HUES6 (cell line): Measurements from ENCODE around the gene KLHL29.

Experiments used
- H3K27ac ChIP-seq: 2 replicates; pipeline ENCODE4 v1.7.0; 2013; ENCODE audit warnings: low read depth, mild to moderate bottlenecking, low read length, inconsistent platforms
- H3K27me3 ChIP-seq: 2 replicates; pipeline ENCODE4 v1.6.1; 2013; ENCODE audit warnings: low read length; ENCODE audit not compliant: control insufficient read depth, insufficient read depth
- H3K36me3 ChIP-seq: 2 replicates; pipeline ENCODE4 v1.6.1; 2013; ENCODE audit warnings: low read length; ENCODE audit not compliant: control insufficient read depth, insufficient read depth
- H3K4me1 ChIP-seq: 2 replicates; pipeline ENCODE4 v1.6.1; 2013; ENCODE audit warnings: low read length; ENCODE audit not compliant: control insufficient read depth, insufficient read depth
- H3K4me3 ChIP-seq: 2 replicates; pipeline ENCODE4 v1.5.1; 2013; ENCODE audit warnings: low read depth, low read length
- H3K9ac ChIP-seq: one replicate; pipeline ENCODE4 v1.6.1; 2013; ENCODE audit warnings: mild to moderate bottlenecking, low read length
- H3K9me3 ChIP-seq: 2 replicates; pipeline ENCODE4 v1.6.1; 2013; ENCODE audit warnings: low read depth, low read length; ENCODE audit not compliant: control insufficient read depth, insufficient read depth

The KLHL29 gene

DNA sequence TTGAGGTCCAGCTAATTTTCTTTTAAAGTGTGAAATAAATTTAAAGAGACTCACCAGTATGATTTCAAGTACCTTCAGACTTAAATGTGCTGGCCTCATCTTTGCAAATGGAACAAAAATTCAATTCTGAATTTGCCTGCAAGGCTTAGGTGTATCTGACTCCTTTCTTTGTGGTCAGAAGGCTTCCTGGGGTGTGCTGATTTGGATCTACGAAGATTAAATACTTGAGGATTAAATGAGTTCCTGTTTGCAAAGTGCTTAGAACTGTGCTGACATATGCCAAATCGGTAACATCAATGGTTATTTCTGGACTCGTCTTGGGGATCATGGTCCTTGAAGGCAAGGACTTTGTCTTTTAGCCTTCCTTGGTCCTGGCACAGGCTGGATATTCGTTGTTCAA, 9.7 kb downstream of the KLHL29 start:
- Histone ChIP-seq H3K27me3 (peaks cover 6% of the 10 kb centered on the region; the same call in 1 of the 2 replicates), H3K36me3 (no peaks in the 10 kb centered on the region), H3K4me1 (0 out of 2 replicates have a peak, but pooled peaks cover 5% of the 10 kb centered on the region), H3K9ac (no peak overlapping the region), H3K27ac (no peak overlapping the region), H3K4me3 (no peak overlapping the region), H3K9me3 (no peaks in the 10 kb centered on the region)

DNA sequence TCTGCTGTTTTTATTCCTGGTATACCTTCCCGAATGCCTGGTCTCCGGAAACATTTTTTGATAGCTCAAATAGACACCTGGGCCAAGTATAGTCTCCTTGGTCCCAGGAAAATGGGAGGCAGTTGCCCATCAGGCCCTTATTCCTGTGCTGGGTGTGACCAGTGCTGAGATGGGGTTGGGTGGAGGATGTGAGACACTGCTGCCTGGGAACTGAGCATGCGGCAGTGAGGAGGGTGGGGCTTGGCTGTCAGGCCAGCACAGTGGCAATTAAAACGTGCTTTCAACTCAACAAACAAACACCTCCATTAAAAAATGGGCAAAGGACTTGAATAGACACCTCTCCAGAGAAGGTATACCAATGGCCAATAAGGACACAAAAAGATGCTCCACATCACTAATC, 12.5 kb downstream of the KLHL29 start:
- H3K4me1 ChIP-seq = 0 out of 2 replicates have a peak, but pooled peaks cover 5% of the 10 kb centered on the region
- no peaks in the 10 kb centered on the region for H3K9me3 ChIP-seq
- no peak overlapping the region for H3K4me3 ChIP-seq
- H3K27me3 ChIP-seq = no peaks in the 10 kb centered on the region
- H3K9ac ChIP-seq = no peak overlapping the region
- H3K36me3 ChIP-seq = no peaks in the 10 kb centered on the region
- no peak overlapping the region for H3K27ac ChIP-seq

DNA sequence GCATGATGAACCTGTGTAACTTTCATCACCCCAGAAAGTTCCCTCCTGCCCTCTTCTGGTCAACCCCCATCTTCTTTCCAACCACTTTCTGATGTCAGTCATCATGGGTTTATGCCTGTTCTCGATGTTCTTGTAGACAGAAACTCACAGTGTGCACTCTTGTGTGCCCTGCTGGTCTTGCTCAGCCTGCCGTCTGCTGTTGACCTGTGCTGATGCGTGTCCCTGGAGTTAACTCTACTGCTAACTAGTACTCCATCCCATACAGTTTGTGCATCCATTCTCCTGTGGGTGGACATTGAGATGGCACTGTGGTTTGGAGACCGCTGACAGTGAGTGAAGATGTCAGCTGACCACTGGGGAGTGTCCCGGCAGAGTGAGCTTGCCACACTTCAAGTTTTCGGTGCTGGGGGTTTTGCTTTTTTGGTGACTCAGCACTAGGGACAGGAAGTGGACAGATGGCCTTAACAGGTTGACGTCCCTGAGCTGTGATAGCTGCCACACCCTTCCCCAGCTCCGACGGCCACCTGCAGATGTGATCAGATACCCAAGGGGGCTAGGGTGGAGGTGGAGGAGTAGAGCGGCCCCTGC, 14.8 kb downstream of the KLHL29 start:
- H3K36me3 ChIP-seq = no peaks in the 10 kb centered on the region
- no peak overlapping the region for H3K9ac ChIP-seq
- peaks cover 16% of the 10 kb centered on the region for H3K4me1 ChIP-seq
- no peaks in the 10 kb centered on the region for H3K27me3 ChIP-seq
- H3K27ac ChIP-seq = no peak overlapping the region
- H3K9me3 ChIP-seq = no peaks in the 10 kb centered on the region
- no peak overlapping the region for H3K4me3 ChIP-seq

DNA sequence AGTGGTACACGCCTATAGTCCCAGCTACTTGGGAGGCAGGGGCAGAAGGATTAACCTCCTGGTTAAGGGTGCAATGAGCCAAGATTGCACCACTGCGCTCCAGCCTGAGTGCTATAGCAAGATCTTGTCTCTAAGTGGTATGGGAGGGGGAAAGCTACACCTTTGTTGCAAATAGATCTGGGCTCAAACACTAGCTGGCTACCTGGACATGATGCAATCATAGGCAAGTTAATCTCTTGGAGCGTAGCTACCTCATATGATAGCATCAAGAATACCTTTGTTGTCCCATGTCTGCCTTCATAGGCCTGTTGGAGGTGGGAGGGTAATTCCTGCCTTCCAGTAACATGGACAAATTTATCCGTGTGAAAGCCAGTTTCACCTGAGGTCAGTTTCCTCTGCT, 15.7 kb downstream of the KLHL29 start:
- Histone ChIP-seq H3K9me3 (no peaks in the 10 kb centered on the region), H3K4me1 (peaks cover 19% of the 10 kb centered on the region), H3K27ac (no peak overlapping the region), H3K27me3 (no peaks in the 10 kb centered on the region), H3K4me3 (no peak overlapping the region), H3K36me3 (no peaks in the 10 kb centered on the region), H3K9ac (no peak overlapping the region)

DNA sequence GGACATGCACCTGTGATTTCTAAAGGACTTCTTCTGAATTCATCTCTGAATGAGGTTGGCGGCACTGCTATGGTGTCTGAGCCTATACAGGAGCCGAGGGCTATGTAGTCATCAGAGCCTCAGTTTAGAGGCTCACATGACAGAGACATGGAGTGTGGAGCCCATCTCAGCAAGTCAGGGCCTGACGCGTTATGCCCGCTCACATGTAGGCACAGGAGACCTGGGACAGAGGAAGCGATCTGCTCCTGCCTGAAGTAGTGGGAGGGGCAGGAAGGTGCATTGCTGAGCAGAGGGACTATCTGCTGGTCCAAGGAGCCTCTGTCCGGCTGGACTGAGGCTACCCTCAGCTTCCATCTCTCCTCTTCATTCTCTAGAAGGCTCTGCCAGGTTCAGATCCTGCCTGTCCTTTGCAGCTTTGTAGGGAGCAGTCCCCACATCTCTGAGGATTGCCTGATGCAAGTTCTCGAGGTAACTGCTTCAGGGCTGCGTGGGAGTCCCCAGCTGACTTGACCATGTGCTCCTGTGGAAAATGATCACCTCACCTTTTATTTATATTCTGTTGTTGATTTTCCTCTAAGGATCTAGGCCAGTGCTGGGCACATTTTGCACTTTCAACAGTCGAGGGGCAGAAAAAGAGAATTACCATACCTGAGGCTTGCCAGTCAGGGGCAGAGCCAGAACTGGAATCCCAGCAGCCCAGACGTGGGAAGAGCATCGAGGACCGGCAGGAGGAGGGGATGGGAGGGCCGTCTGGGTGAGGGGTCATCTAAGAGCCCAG, 16.6 kb downstream of the KLHL29 start:
- Histone ChIP-seq H3K4me3 (no peak overlapping the region), H3K27me3 (no peaks in the 10 kb centered on the region), H3K4me1 (peaks cover 19% of the 10 kb centered on the region), H3K27ac (no peak overlapping the region), H3K9me3 (no peaks in the 10 kb centered on the region), H3K9ac (no peak overlapping the region), H3K36me3 (no peaks in the 10 kb centered on the region)

DNA sequence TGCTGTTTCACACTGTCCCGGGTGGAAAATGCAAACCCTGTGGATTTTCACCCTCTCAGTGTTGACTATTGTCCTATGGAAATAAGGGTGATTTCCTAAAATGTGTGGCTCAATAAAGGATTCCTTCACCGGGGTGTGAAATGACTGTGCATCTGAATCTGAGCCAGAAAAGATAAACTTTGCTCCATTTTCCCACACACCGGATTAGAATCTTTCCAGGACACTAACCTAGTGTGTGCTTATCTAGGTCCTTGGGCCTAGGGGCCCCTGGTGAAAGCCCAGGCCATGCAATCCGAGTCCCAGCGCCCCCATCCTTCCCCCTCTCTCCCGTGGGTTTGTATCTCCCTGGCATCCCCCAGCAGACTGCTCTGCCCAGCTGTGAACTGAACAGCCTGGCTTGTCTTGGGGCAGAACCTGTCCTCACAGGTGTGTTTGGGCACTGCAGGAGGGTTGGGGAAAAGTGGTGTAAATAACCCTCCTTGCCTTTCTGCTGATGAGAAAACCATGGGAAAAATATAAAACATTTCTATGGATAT, 17.3 kb downstream of the KLHL29 start:
- Histone ChIP-seq H3K9me3 (no peaks in the 10 kb centered on the region), H3K36me3 (no peaks in the 10 kb centered on the region), H3K9ac (no peak overlapping the region), H3K4me3 (no peak overlapping the region), H3K27ac (no peak overlapping the region), H3K4me1 (peaks cover 14% of the 10 kb centered on the region), H3K27me3 (no peaks in the 10 kb centered on the region)

DNA sequence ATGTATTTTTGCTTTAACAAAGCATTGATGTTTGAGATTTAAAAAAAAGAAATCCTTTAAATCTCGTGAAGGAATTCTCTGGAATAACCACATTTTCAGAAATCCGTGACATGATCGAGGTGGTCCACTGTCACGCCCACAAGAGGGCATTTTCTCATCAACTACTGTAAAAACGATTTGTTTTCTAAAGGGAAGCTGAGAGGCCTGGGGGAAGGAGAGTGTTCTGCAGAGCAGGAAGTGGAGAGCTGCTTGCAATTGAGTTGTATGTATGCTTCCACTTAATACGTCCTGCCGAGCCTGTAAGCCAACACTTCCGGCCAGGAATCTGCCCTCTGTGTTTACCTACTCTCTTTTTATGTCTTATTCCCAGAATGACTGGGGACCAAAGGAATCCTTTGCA, 19.4 kb downstream of the KLHL29 start:
- peaks cover 14% of the 10 kb centered on the region for H3K4me1 ChIP-seq
- H3K27me3 ChIP-seq = no peaks in the 10 kb centered on the region
- H3K36me3 ChIP-seq = no peaks in the 10 kb centered on the region
- no peaks in the 10 kb centered on the region for H3K9me3 ChIP-seq
- H3K4me3 ChIP-seq = no peak overlapping the region
- no peak overlapping the region for H3K9ac ChIP-seq
- no peak overlapping the region for H3K27ac ChIP-seq

DNA sequence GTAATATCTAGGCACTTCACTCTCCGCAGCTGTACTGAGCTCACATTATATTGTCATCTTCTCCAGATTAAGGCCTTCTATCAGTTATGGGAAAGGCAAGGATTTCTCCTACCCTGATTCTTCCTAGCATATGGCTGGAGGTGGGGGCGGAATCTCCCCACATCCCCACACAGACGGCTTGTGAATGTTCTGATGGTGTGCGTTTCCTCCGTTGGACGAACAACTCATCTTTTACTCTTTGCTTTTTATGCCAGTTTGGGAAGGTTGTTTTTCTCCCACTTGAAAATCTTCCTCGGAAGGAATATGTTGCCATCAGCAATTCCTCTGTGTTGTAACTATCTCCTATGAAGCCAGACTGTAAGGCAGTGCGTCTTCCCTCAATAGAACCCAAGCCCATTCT, 24.3 kb downstream of the KLHL29 start:
- H3K27ac ChIP-seq = no peak overlapping the region
- H3K27me3 ChIP-seq = no peaks in the 10 kb centered on the region
- H3K36me3 ChIP-seq = no peaks in the 10 kb centered on the region
- no peak overlapping the region for H3K4me3 ChIP-seq
- H3K4me1 ChIP-seq = peaks cover 7% of the 10 kb centered on the region
- no peaks in the 10 kb centered on the region for H3K9me3 ChIP-seq
- H3K9ac ChIP-seq = no peak overlapping the region

DNA sequence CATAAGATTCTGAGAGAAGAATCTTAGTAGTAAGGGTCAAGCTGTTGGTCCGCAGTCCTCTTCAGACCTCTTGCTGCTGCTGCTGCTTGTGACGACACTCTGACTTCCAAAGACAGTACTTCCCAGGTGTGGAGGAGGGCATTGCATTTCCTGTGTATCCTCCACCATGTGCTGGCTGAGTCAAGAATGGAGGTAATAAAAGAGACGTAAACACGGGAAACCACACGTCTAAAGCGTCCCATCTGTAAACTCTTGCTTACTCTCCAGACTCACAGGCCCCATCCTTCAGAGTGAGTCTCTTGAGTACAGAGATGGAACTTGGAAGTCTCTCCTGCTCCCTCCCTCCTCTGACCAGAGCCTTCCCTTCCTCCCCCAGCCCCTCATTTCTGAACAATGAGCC, 25.6 kb downstream of the KLHL29 start:
- H3K27me3 ChIP-seq = no peaks in the 10 kb centered on the region
- H3K9me3 ChIP-seq = no peaks in the 10 kb centered on the region
- H3K9ac ChIP-seq = no peak overlapping the region
- H3K4me1 ChIP-seq = 0 out of 2 replicates have a peak, but pooled peaks cover 4% of the 10 kb centered on the region
- no peaks in the 10 kb centered on the region for H3K36me3 ChIP-seq
- no peak overlapping the region for H3K27ac ChIP-seq
- H3K4me3 ChIP-seq = no peak overlapping the region

DNA sequence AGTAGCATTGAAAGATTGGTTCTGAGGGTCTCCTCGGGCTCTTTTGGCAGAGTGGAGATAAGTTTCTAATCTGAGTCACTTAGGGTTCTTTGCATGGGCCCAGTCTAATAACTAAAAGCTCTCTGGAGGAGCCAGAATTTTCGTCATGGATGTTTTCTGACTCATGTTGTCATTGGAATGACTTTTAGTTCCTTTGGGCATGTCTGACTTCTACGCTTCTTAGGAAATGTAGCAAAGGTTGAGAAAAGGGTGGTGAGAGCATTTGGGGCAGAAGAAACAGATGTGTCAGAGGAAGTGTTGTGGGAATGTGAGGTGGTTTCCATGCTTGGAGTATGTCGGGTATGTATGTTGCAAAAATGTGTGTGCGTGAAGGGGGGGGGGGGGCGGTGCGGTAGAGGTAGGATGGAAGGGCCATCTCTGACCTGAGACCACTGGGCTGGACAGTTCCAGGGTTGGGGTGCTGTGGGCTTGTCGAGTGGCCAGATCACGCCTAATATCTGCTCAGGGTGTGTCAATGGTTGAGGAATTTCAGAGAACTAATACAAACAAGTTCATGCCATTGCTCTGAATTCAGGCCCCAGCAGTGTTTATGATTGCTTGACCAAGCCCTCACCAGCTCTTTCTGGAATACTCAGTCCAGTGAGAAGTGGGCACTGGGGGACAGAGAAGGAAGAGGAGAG, 26.9 kb downstream of the KLHL29 start:
- Histone ChIP-seq H3K9me3 (no peaks in the 10 kb centered on the region), H3K4me3 (no peak overlapping the region), H3K27ac (no peak overlapping the region), H3K4me1 (0 out of 2 replicates have a peak, but pooled peaks cover 4% of the 10 kb centered on the region), H3K9ac (no peak overlapping the region), H3K36me3 (no peaks in the 10 kb centered on the region), H3K27me3 (no peaks in the 10 kb centered on the region)
